PC-3 (cell line): Measurements from ENCODE around the gene SLC22A3.

Experiments used
- EZH2phosphoT487 ChIP-seq: fragments of 300-600 bp; sonication (generic); IDR thresholded peaks from 2 replicates; pipeline ENCODE4 v1.6.1; 2018; ENCODE audit warnings: mild to moderate bottlenecking, antibody characterized with exemption, low read length, borderline replicate concordance
- TF ChIP-seq, protein P1 (sequence below): fragments of 300-600 bp; sonication (generic); conservative IDR thresholded peaks from 2 replicates; pipeline ENCODE4 v1.5.1; 2017; ENCODE audit warnings: antibody characterized with exemption, low read depth, mild to moderate bottlenecking, low read length

DNA sequence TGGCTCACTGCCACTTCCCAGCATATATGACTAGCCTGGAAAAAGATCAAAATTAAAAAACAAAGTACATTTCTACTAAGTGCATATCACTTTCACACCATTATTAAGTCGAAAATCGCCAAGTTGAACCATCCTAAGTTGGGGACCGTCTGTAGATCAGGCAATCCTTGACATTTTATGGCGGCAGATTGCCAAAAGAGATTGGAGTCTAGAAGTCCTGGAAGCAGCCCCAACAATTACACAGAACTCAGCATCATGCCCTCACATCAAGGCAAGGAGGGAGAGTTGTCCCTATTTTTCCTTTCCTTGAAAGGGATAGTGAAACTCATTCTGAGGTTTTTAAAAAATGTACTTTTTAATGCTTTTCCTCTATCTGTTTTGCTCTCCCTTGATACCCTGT lies 30.7 kb downstream of the SLC22A3 start:
- TF ChIP-seq, protein P1, sequence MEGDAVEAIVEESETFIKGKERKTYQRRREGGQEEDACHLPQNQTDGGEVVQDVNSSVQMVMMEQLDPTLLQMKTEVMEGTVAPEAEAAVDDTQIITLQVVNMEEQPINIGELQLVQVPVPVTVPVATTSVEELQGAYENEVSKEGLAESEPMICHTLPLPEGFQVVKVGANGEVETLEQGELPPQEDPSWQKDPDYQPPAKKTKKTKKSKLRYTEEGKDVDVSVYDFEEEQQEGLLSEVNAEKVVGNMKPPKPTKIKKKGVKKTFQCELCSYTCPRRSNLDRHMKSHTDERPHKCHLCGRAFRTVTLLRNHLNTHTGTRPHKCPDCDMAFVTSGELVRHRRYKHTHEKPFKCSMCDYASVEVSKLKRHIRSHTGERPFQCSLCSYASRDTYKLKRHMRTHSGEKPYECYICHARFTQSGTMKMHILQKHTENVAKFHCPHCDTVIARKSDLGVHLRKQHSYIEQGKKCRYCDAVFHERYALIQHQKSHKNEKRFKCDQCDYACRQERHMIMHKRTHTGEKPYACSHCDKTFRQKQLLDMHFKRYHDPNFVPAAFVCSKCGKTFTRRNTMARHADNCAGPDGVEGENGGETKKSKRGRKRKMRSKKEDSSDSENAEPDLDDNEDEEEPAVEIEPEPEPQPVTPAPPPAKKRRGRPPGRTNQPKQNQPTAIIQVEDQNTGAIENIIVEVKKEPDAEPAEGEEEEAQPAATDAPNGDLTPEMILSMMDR, result no peak
- no peak for TF ChIP-seq EZH2phosphoT487
